ENCODE results near the gene PRDM16. TPM values are rescaled to one million over a fixed set of nuclear protein-coding genes. Genes with fewer than 3 reads are reported as not detected.

PRDM16 gene
- total RNA-seq, 1 experiment from 2014 or later, result 5.3 TPM

DNA sequence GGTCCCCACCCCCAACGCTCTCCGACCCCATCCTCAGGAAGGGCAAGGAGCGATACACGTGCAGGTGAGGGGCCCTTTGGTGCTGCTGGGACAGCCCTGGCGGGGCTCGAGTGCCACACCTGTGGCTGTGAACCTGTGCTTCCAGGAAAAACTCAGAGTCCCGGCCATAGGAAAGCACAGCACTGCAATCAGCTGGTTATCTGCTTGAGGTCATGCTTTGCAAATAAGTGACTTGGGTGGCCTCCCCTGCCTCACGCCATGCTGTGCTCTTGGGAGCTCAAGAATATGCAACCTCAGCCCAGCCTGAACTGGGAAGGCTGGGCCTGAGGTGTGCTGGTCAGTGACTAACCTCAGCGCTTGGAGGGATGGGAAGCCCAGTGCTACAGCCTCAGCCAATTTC lies 348.9 kb downstream of the PRDM16 start:
- Mint-ChIP-seq H3K4me1 (ENCODE audit: low read depth, unreplicated experiment) (no peaks in the 10 kb centered on the region), H3K27me3 (ENCODE audit: insufficient read depth, unreplicated experiment) (no peaks in the 10 kb centered on the region), H3K27ac (ENCODE audit: unreplicated experiment) (no peak overlapping the region), H3K9me3 (ENCODE audit: unreplicated experiment) (no peaks in the 10 kb centered on the region), H3K4me3 (ENCODE audit: unreplicated experiment) (no peak overlapping the region), H3K36me3 (ENCODE audit: insufficient read depth, unreplicated experiment) (no peaks in the 10 kb centered on the region)
- H3K9me3 ChIP-seq, result no peaks in the 10 kb centered on the region; the same call in 1 of the 2 replicates
- no peak for DNase-seq
- ChIA-PET CTCF (no interaction called here), POLR2A (no interaction called here)
- intact Hi-C loops (cut with micrococcal nuclease; ENCODE audit: unreplicated experiment), result no loop called here
- H3K27me3 ChIP-seq (replicated peaks; ENCODE audit: control insufficient read depth, insufficient read depth, low read length), result no peaks in the 10 kb centered on the region
- H3K4me1 ChIP-seq, result no peaks in the 10 kb centered on the region
- TF ChIP-seq, protein P1, sequence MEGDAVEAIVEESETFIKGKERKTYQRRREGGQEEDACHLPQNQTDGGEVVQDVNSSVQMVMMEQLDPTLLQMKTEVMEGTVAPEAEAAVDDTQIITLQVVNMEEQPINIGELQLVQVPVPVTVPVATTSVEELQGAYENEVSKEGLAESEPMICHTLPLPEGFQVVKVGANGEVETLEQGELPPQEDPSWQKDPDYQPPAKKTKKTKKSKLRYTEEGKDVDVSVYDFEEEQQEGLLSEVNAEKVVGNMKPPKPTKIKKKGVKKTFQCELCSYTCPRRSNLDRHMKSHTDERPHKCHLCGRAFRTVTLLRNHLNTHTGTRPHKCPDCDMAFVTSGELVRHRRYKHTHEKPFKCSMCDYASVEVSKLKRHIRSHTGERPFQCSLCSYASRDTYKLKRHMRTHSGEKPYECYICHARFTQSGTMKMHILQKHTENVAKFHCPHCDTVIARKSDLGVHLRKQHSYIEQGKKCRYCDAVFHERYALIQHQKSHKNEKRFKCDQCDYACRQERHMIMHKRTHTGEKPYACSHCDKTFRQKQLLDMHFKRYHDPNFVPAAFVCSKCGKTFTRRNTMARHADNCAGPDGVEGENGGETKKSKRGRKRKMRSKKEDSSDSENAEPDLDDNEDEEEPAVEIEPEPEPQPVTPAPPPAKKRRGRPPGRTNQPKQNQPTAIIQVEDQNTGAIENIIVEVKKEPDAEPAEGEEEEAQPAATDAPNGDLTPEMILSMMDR (IDR thresholded peaks at IDR 0.05; ENCODE audit: insufficient read depth in 1 of 2, low read depth in 1 of 2, low read length in 1 of 2, severe bottlenecking in 1 of 2, unreplicated experiment in 1 of 2), result no peak
- H3K36me3 ChIP-seq (ENCODE audit: control insufficient read depth, insufficient read depth, low read length), result no peaks in the 10 kb centered on the region
- no TSS peak for BruUV-seq (replicated peaks)
- H3K4me3 ChIP-seq (ENCODE audit: low read depth, low read length), result no peak overlapping the region

DNA sequence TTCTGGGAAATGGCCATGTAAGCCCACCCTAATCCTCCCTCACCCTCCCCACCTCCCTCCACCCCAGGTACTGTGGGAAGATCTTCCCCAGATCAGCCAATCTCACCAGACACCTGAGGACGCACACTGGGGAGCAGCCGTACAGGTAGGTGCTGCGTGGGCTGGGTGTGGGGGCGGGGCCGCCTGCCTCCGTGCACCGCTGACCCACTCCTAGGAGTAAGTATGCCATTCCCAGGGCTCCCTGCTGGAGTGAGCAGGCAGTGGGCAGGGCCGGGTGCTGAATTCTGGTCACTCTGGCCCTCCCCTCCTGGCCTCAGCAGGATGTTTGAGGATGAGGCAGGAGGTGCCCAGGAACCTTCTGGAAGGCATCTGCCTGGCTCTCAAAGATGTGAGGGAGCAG lies 349.6 kb downstream of the PRDM16 start:
- Mint-ChIP-seq H3K36me3 (ENCODE audit: insufficient read depth, unreplicated experiment) (no peaks in the 10 kb centered on the region), H3K4me1 (ENCODE audit: low read depth, unreplicated experiment) (no peaks in the 10 kb centered on the region), H3K4me3 (ENCODE audit: unreplicated experiment) (no peak overlapping the region), H3K27me3 (ENCODE audit: insufficient read depth, unreplicated experiment) (no peaks in the 10 kb centered on the region), H3K9me3 (ENCODE audit: unreplicated experiment) (no peaks in the 10 kb centered on the region), H3K27ac (ENCODE audit: unreplicated experiment) (no peak overlapping the region)
- H3K27me3 ChIP-seq (replicated peaks; ENCODE audit: control insufficient read depth, insufficient read depth, low read length), result no peaks in the 10 kb centered on the region
- H3K4me1 ChIP-seq, result no peaks in the 10 kb centered on the region
- POLR2A ChIA-PET, result no interaction called here
- no peak overlapping the region for H3K4me3 ChIP-seq (ENCODE audit: low read depth, low read length)
- DNase-seq, result no peak
- TF ChIP-seq, protein P1 (IDR thresholded peaks at IDR 0.05; ENCODE audit: insufficient read depth in 1 of 2, low read depth in 1 of 2, low read length in 1 of 2, severe bottlenecking in 1 of 2, unreplicated experiment in 1 of 2), result no peak
- CTCF ChIA-PET, result no interaction called here
- H3K9me3 ChIP-seq, result no peaks in the 10 kb centered on the region; the same call in 1 of the 2 replicates
- intact Hi-C loops (cut with micrococcal nuclease; ENCODE audit: unreplicated experiment), result no loop called here
- H3K36me3 ChIP-seq (ENCODE audit: control insufficient read depth, insufficient read depth, low read length), result no peaks in the 10 kb centered on the region
- no TSS peak for BruUV-seq (replicated peaks)

GRCh38 chr1:3419415-3420204 lies 350.6 kb downstream of the PRDM16 start:
- no peak overlapping the region for H3K4me3 ChIP-seq (ENCODE audit: low read depth, low read length)
- no peak for DNase-seq
- Mint-ChIP-seq H3K4me3 (ENCODE audit: unreplicated experiment) (no peak overlapping the region), H3K27ac (ENCODE audit: unreplicated experiment) (no peak overlapping the region), H3K4me1 (ENCODE audit: low read depth, unreplicated experiment) (no peaks in the 10 kb centered on the region), H3K27me3 (ENCODE audit: insufficient read depth, unreplicated experiment) (no peaks in the 10 kb centered on the region), H3K9me3 (ENCODE audit: unreplicated experiment) (no peaks in the 10 kb centered on the region), H3K36me3 (ENCODE audit: insufficient read depth, unreplicated experiment) (no peaks in the 10 kb centered on the region)
- TF ChIP-seq, protein P1 (IDR thresholded peaks at IDR 0.05; ENCODE audit: insufficient read depth in 1 of 2, low read depth in 1 of 2, low read length in 1 of 2, severe bottlenecking in 1 of 2, unreplicated experiment in 1 of 2), result no peak
- no peaks in the 10 kb centered on the region for H3K27me3 ChIP-seq (replicated peaks; ENCODE audit: control insufficient read depth, insufficient read depth, low read length)
- CTCF ChIA-PET, result interaction anchor here (0.7 to 0.9 kb wide), 2 partner anchors 12 to 134 kb away, joined by 3 read pairs; no protein-coding TSS in a partner anchor
- POLR2A ChIA-PET, result no interaction called here
- no TSS peak for BruUV-seq (replicated peaks)
- H3K4me1 ChIP-seq, result no peaks in the 10 kb centered on the region
- no peaks in the 10 kb centered on the region; the same call in 1 of the 2 replicates for H3K9me3 ChIP-seq
- intact Hi-C loops (cut with micrococcal nuclease; ENCODE audit: unreplicated experiment), result no loop called here
- H3K36me3 ChIP-seq (ENCODE audit: control insufficient read depth, insufficient read depth, low read length), result no peaks in the 10 kb centered on the region
